ENCODE data around the gene FASTK.

FASTK gene

DNA sequence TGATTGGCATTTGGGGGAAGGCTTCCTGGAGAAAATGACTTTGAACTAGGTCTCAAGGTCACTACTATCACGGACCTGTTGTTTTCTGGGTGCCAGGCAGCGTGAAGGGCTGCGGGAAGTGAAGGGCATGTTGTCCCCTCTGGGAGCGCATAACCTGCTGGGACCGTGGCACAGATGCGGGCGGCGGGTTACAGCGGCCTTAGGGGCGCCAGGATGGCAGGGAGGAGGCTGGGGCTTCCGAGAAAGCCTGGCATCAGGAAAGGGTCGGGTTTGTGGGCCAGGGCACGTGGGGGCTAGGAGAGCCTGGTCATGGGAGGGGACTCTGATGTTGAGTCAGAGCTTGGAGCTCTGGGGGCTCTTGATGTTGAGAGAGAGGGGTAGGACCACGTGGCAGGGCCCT, 15.1 kb downstream of the FASTK start (continued):
- TF ChIP-seq, protein P1, sequence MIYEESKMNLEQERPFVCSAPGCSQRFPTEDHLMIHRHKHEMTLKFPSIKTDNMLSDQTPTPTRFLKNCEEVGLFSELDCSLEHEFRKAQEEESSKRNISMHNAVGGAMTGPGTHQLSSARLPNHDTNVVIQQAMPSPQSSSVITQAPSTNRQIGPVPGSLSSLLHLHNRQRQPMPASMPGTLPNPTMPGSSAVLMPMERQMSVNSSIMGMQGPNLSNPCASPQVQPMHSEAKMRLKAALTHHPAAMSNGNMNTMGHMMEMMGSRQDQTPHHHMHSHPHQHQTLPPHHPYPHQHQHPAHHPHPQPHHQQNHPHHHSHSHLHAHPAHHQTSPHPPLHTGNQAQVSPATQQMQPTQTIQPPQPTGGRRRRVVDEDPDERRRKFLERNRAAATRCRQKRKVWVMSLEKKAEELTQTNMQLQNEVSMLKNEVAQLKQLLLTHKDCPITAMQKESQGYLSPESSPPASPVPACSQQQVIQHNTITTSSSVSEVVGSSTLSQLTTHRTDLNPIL (CRISPR knock-in tag; IDR thresholded peaks at IDR 0.05; ENCODE audit: low read depth): no peak

GRCh38 chr7:151064993-151065392, 15.6 kb downstream of the FASTK start:
- ATAC-seq: no peak
- TF ChIP-seq, protein P2, sequence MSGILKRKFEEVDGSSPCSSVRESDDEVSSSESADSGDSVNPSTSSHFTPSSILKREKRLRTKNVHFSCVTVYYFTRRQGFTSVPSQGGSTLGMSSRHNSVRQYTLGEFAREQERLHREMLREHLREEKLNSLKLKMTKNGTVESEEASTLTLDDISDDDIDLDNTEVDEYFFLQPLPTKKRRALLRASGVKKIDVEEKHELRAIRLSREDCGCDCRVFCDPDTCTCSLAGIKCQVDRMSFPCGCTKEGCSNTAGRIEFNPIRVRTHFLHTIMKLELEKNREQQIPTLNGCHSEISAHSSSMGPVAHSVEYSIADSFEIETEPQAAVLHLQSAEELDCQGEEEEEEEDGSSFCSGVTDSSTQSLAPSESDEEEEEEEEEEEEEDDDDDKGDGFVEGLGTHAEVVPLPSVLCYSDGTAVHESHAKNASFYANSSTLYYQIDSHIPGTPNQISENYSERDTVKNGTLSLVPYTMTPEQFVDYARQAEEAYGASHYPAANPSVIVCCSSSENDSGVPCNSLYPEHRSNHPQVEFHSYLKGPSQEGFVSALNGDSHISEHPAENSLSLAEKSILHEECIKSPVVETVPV (CRISPR knock-in tag; IDR thresholded peaks at IDR 0.05): no peak
- no peak for TF ChIP-seq SNAI2 (CRISPR knock-in tag; IDR thresholded peaks at IDR 0.05)
- TF ChIP-seq, protein P3, sequence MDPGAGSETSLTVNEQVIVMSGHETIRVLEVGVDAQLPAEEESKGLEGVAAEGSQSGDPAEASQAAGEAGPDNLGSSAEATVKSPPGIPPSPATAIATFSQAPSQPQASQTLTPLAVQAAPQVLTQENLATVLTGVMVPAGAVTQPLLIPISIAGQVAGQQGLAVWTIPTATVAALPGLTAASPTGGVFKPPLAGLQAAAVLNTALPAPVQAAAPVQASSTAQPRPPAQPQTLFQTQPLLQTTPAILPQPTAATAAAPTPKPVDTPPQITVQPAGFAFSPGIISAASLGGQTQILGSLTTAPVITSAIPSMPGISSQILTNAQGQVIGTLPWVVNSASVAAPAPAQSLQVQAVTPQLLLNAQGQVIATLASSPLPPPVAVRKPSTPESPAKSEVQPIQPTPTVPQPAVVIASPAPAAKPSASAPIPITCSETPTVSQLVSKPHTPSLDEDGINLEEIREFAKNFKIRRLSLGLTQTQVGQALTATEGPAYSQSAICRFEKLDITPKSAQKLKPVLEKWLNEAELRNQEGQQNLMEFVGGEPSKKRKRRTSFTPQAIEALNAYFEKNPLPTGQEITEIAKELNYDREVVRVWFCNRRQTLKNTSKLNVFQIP (CRISPR knock-in tag; IDR thresholded peaks at IDR 0.05; ENCODE audit: borderline replicate concordance, low read depth): no peak
- no peak for TF ChIP-seq ZNF8 (CRISPR knock-in tag; IDR thresholded peaks at IDR 0.05)
- TF ChIP-seq ZFP3 (CRISPR knock-in tag; IDR thresholded peaks at IDR 0.05): no peak
- TF ChIP-seq PPARA (CRISPR knock-in tag; IDR thresholded peaks at IDR 0.05; ENCODE audit: borderline replicate concordance): no peak
- no peak for TF ChIP-seq ZFP30 (CRISPR knock-in tag; IDR thresholded peaks at IDR 0.05)
- TF ChIP-seq GLIS3 (CRISPR knock-in tag; IDR thresholded peaks at IDR 0.05): no peak
- TF ChIP-seq BACH2 (CRISPR knock-in tag; IDR thresholded peaks at IDR 0.05; ENCODE audit: borderline replicate concordance): no peak
- no peak for TF ChIP-seq RARB (CRISPR knock-in tag; IDR thresholded peaks at IDR 0.05)
- no peak for TF ChIP-seq CSDC2 (CRISPR knock-in tag; IDR thresholded peaks at IDR 0.05)
- TF ChIP-seq ZNF565 (CRISPR knock-in tag; conservative IDR thresholded peaks at IDR 0.05; ENCODE audit: low read depth): no peak
- TF ChIP-seq ZNF70 (CRISPR knock-in tag; IDR thresholded peaks at IDR 0.05): no peak
- no peak for TF ChIP-seq TSHZ2 (CRISPR knock-in tag; IDR thresholded peaks at IDR 0.05)
- TF ChIP-seq, protein P4, sequence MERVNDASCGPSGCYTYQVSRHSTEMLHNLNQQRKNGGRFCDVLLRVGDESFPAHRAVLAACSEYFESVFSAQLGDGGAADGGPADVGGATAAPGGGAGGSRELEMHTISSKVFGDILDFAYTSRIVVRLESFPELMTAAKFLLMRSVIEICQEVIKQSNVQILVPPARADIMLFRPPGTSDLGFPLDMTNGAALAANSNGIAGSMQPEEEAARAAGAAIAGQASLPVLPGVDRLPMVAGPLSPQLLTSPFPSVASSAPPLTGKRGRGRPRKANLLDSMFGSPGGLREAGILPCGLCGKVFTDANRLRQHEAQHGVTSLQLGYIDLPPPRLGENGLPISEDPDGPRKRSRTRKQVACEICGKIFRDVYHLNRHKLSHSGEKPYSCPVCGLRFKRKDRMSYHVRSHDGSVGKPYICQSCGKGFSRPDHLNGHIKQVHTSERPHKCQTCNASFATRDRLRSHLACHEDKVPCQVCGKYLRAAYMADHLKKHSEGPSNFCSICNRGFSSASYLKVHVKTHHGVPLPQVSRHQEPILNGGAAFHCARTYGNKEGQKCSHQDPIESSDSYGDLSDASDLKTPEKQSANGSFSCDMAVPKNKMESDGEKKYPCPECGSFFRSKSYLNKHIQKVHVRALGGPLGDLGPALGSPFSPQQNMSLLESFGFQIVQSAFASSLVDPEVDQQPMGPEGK (CRISPR knock-in tag; IDR thresholded peaks at IDR 0.05; ENCODE audit: borderline replicate concordance): no peak
- no peak for TF ChIP-seq ISL1 (CRISPR knock-in tag; IDR thresholded peaks at IDR 0.05)
- no peak for TF ChIP-seq ESRRG (CRISPR knock-in tag; IDR thresholded peaks at IDR 0.05)
- no peak for TF ChIP-seq ARNTL (CRISPR knock-in tag; IDR thresholded peaks at IDR 0.05; ENCODE audit: borderline replicate concordance, low read depth)

- ATAC-seq: no peak
- TF ChIP-seq ISL1 (CRISPR knock-in tag; IDR thresholded peaks at IDR 0.05) (no peak), CSDC2 (CRISPR knock-in tag; IDR thresholded peaks at IDR 0.05) (no peak), ZNF8 (CRISPR knock-in tag; IDR thresholded peaks at IDR 0.05) (no peak), SNAI2 (CRISPR knock-in tag; IDR thresholded peaks at IDR 0.05) (no peak), TCF4 (CRISPR knock-in tag; IDR thresholded peaks at IDR 0.05; ENCODE audit: borderline replicate concordance) (no peak), TOX (CRISPR knock-in tag; IDR thresholded peaks at IDR 0.05; ENCODE audit: borderline replicate concordance) (no peak), ZNF565 (CRISPR knock-in tag; conservative IDR thresholded peaks at IDR 0.05; ENCODE audit: low read depth) (no peak), ZFP30 (CRISPR knock-in tag; IDR thresholded peaks at IDR 0.05) (no peak), TSHZ2 (CRISPR knock-in tag; IDR thresholded peaks at IDR 0.05) (no peak), ZFP3 (CRISPR knock-in tag; IDR thresholded peaks at IDR 0.05) (no peak), PPARA (CRISPR knock-in tag; IDR thresholded peaks at IDR 0.05; ENCODE audit: borderline replicate concordance) (no peak), RARB (CRISPR knock-in tag; IDR thresholded peaks at IDR 0.05) (no peak)
- TF ChIP-seq, protein P3 (CRISPR knock-in tag; IDR thresholded peaks at IDR 0.05; ENCODE audit: borderline replicate concordance, low read depth): no peak
- TF ChIP-seq, protein P1 (CRISPR knock-in tag; IDR thresholded peaks at IDR 0.05; ENCODE audit: low read depth): no peak
These were observed 16.2 kb downstream of the FASTK start for GRCh38 chr7:151064454-151064853.

All from SK-N-SH treated with all-trans-retinoic acid at 6 μM for 48 hours (cell line).